Measurements from ENCODE around the gene CBX7. TPM values are rescaled to one million over a fixed set of nuclear protein-coding genes. Genes with fewer than 3 reads are reported as not detected.
"Not testable (repeated sequence)": the region's sequence is repeated elsewhere in the genome, so short reads cannot be mapped to it uniquely, and the experiment has no call there.

The CBX7 gene
- total RNA-seq, 1 experiment from 2014 or later, result 3.7 TPM

GRCh38 chr22:39166547-39166946 is 14.1 kb upstream of the CBX7 start:
- H3K4ac ChIP-seq (ENCODE audit: low read depth, low read length), result no peak overlapping the region
- H2AK5ac ChIP-seq (ENCODE audit: insufficient read length, low read length), result no peak overlapping the region
- H3K56ac ChIP-seq (ENCODE audit: insufficient read length, low read depth, low read length), result no peak overlapping the region
- no peak overlapping the region for H2BK15ac ChIP-seq (ENCODE audit: low read depth, low read length)
- no peaks in the 10 kb centered on the region for H4K20me1 ChIP-seq (ENCODE audit: control insufficient read depth, insufficient read depth, insufficient read length)
- H3K23ac ChIP-seq (ENCODE audit: insufficient read length, low read depth, low read length), result no peak overlapping the region
- Mint-ChIP-seq H3K27ac (no peak overlapping the region), H3K27me3 (ENCODE audit: low read depth) (no peaks in the 10 kb centered on the region; the same call in 1 of the 2 replicates), H3K4me3 (no peak overlapping the region), H3K9me3 (peaks cover 4 to 9% of the 10 kb centered on the region in 2 experiments; a peak in 3 of 5 replicates), H3K36me3 (ENCODE audit: insufficient read depth in 1 of 3, low read depth in 3 of 3) (no peaks in the 10 kb centered on the region), H3K4me1 (peaks cover 18 to 27% of the 10 kb centered on the region in 2 experiments)
- no peak overlapping the region for H2BK5ac ChIP-seq (ENCODE audit: insufficient read length, low read length)
- H2BK120ac ChIP-seq (ENCODE audit: low read depth, low read length, poor library complexity, severe bottlenecking), result no peak overlapping the region
- no peak overlapping the region for H3T11ph ChIP-seq (ENCODE audit: low read length)
- no peak overlapping the region for H4K5ac ChIP-seq (ENCODE audit: insufficient read length, low read depth, low read length)
- H3K14ac ChIP-seq (ENCODE audit: insufficient read depth, low read length), result no peak overlapping the region
- no peak overlapping the region for H4K8ac ChIP-seq (replicated peaks; ENCODE audit: insufficient read length, low read depth, low read length)
- no peaks in the 10 kb centered on the region for H3K27me3 ChIP-seq (ENCODE audit: insufficient read depth, low read length)
- no peak overlapping the region for H2BK20ac ChIP-seq (ENCODE audit: low read depth, low read length, poor library complexity, severe bottlenecking)
- H3K27ac ChIP-seq (ENCODE audit: insufficient read length, low read depth, low read length), result no peak overlapping the region
- no peak overlapping the region for H4K91ac ChIP-seq (ENCODE audit: insufficient read length, low read depth, low read length)
- H2AFZ ChIP-seq (ENCODE audit: low read length), result no peak overlapping the region
- H3K9ac ChIP-seq (ENCODE audit: extremely low read depth, insufficient read length, low read length), result no peak overlapping the region
- no peaks in the 10 kb centered on the region for H3K9me3 ChIP-seq (ENCODE audit: control insufficient read depth, low read depth, low read length)
- DNase-seq, result no peak
- no CpG with 5 or more reads among the region's 5 CpGs for WGBS (ENCODE audit: extremely low coverage, insufficient read length, low lambda C conversion rate)
- no peak overlapping the region for H3K4me2 ChIP-seq (ENCODE audit: insufficient read depth, insufficient read length, low read length)
- no peak for TF ChIP-seq CTCF (conservative IDR thresholded peaks at IDR 0.05)
- no peaks in the 10 kb centered on the region for H3K23me2 ChIP-seq (ENCODE audit: insufficient read length, low read depth, low read length, poor library complexity, severe bottlenecking)
- H3K4me1 ChIP-seq (ENCODE audit: insufficient read depth, low read length), result peaks cover 5% of the 10 kb centered on the region; the same call in 1 of the 2 replicates
- H2BK12ac ChIP-seq (ENCODE audit: insufficient read length, low read depth, low read length), result no peak overlapping the region
- no peak overlapping the region for H3K18ac ChIP-seq (ENCODE audit: insufficient read length, low read depth, low read length)
- no peaks in the 10 kb centered on the region for H3K79me2 ChIP-seq (ENCODE audit: insufficient read depth, low read length)
- no peaks in the 10 kb centered on the region for H3K79me1 ChIP-seq (ENCODE audit: insufficient read depth, low read depth, low read length, poor library complexity, severe bottlenecking)

GRCh38 chr22:39156093-39156492 is 3.6 kb upstream of the CBX7 start:
- not testable (repeated sequence) for DNase-seq; H3K27ac Mint-ChIP-seq; H3K4ac ChIP-seq (ENCODE audit: low read depth, low read length); H3K9me3 ChIP-seq (ENCODE audit: control insufficient read depth, low read depth, low read length); H3K36me3 Mint-ChIP-seq (ENCODE audit: insufficient read depth in 1 of 3, low read depth in 3 of 3); H4K8ac ChIP-seq (replicated peaks; ENCODE audit: insufficient read length, low read depth, low read length); H3K9ac ChIP-seq (ENCODE audit: extremely low read depth, insufficient read length, low read length); H3K14ac ChIP-seq (ENCODE audit: insufficient read depth, low read length); H3K27me3 ChIP-seq (ENCODE audit: insufficient read depth, low read length); H4K5ac ChIP-seq (ENCODE audit: insufficient read length, low read depth, low read length); H3K27ac ChIP-seq (ENCODE audit: insufficient read length, low read depth, low read length); H2BK120ac ChIP-seq (ENCODE audit: low read depth, low read length, poor library complexity, severe bottlenecking); H4K91ac ChIP-seq (ENCODE audit: insufficient read length, low read depth, low read length); H3K18ac ChIP-seq (ENCODE audit: insufficient read length, low read depth, low read length); H3K79me2 ChIP-seq (ENCODE audit: insufficient read depth, low read length); H2BK15ac ChIP-seq (ENCODE audit: low read depth, low read length); H2BK20ac ChIP-seq (ENCODE audit: low read depth, low read length, poor library complexity, severe bottlenecking); H3K79me1 ChIP-seq (ENCODE audit: insufficient read depth, low read depth, low read length, poor library complexity, severe bottlenecking); H3T11ph ChIP-seq (ENCODE audit: low read length); H3K4me2 ChIP-seq (ENCODE audit: insufficient read depth, insufficient read length, low read length); H2AK5ac ChIP-seq (ENCODE audit: insufficient read length, low read length); H2AFZ ChIP-seq (ENCODE audit: low read length); H2BK5ac ChIP-seq (ENCODE audit: insufficient read length, low read length); H2BK12ac ChIP-seq (ENCODE audit: insufficient read length, low read depth, low read length); H3K9me3 Mint-ChIP-seq; H3K4me3 Mint-ChIP-seq; H3K23me2 ChIP-seq (ENCODE audit: insufficient read length, low read depth, low read length, poor library complexity, severe bottlenecking); H3K23ac ChIP-seq (ENCODE audit: insufficient read length, low read depth, low read length); H3K56ac ChIP-seq (ENCODE audit: insufficient read length, low read depth, low read length); H4K20me1 ChIP-seq (ENCODE audit: control insufficient read depth, insufficient read depth, insufficient read length); H3K4me1 ChIP-seq (ENCODE audit: insufficient read depth, low read length)
- Mint-ChIP-seq H3K4me1 (peaks cover 6 to 13% of the 10 kb centered on the region in 2 experiments), H3K27me3 (ENCODE audit: low read depth) (peaks cover 36% of the 10 kb centered on the region)
- no CpG with 5 or more reads among the region's 8 CpGs for WGBS (ENCODE audit: extremely low coverage, insufficient read length, low lambda C conversion rate)

Data from H9 (cell line).